ENCODE measurements around the gene CDIPT. TPM values are rescaled to one million over a fixed set of nuclear protein-coding genes. Genes with fewer than 3 reads are reported as not detected.

Gene CDIPT
- total and polyA plus RNA-seq, 10 of the 15 experiments (the other 5 are each of a cell fraction or from before 2014, with no cell fraction given) = 0.87 to 36.4 (median 27.1) TPM

- H3K9ac ChIP-seq (ENCODE audit: control insufficient read depth, insufficient read depth, low read length) = peak within 1 kb of the TSS; percentile 32; the same call in 1 of the 2 replicates
- peak within 1 kb of the TSS; percentile 99 for H3K4me2 ChIP-seq (ENCODE audit: control insufficient read depth, insufficient read depth)
- CTCF ChIA-PET = interaction anchor here (1.3 kb wide), 2 partner anchors 31 to 36 kb away, joined by 3 to 6 read pairs; no protein-coding TSS in a partner anchor
- peaks cover 7 to 13% of the 10 kb centered on the region in 2 experiments; a peak in 2 of 4 replicates for H3K36me3 ChIP-seq (ENCODE audit: control insufficient read depth in 2 of 2, insufficient read depth in 2 of 2, low read length in 1 of 2)
- ATAC-seq = 0 out of 3 replicates have a peak, but pooled peaks have one; percentile 0
- TF ChIP-seq ZNF592 (IDR thresholded peaks at IDR 0.05) (no peak), HDGF (IDR thresholded peaks at IDR 0.05) (no peak), E2F4 (IDR thresholded peaks at IDR 0.05; ENCODE audit: low read depth, low read length) (no peak), BRCA1 (IDR thresholded peaks at IDR 0.05; ENCODE audit: low read depth, low read length) (no peak), NFIC (IDR thresholded peaks at IDR 0.05; ENCODE audit: low read depth, low read length) (no peak), BMI1 (IDR thresholded peaks at IDR 0.05; ENCODE audit: borderline replicate concordance) (peak; percentile 64; the same call in 1 of the 2 replicates), SMAD5 (IDR thresholded peaks at IDR 0.05; ENCODE audit: low read depth) (no peak), SKIL (IDR thresholded peaks at IDR 0.05; ENCODE audit: low read depth, poor library complexity, severe bottlenecking) (no peak), EGR1 (IDR thresholded peaks at IDR 0.05; ENCODE audit: borderline replicate concordance in 1 of 2, low read depth in 2 of 2, low read length in 2 of 2) (peak in 1 of 2 experiments; percentile 64; a peak in 2 of 3 replicates), MTA3 (IDR thresholded peaks at IDR 0.05; ENCODE audit: borderline replicate concordance, low read length) (no peak), NKRF (conservative IDR thresholded peaks at IDR 0.05) (no peak), ZNF207 (IDR thresholded peaks at IDR 0.05; ENCODE audit: borderline replicate concordance) (no peak), SMC3 (IDR thresholded peaks at IDR 0.05; ENCODE audit: borderline replicate concordance, low read length) (no peak)
- H3K27me3 ChIP-seq (replicated peaks in 1 of 2; ENCODE audit: control insufficient read depth in 2 of 2, insufficient read depth in 2 of 2, low read length in 1 of 2) = no peaks in the 10 kb centered on the region
- H3K4me1 ChIP-seq (ENCODE audit: control insufficient read depth, insufficient read depth, low read length) = peaks cover 30% of the 10 kb centered on the region
- FAIRE-seq = no peak
- no peaks in the 10 kb centered on the region for H3K9me3 ChIP-seq (replicated peaks; ENCODE audit: control insufficient read depth, insufficient read depth, low read length)
- no peak within 1 kb of the TSS for H2AFZ ChIP-seq (ENCODE audit: control insufficient read depth, low read depth, low read length)
- H3K79me2 ChIP-seq (ENCODE audit: control insufficient read depth, insufficient read depth, low read length) = peaks cover 30% of the 10 kb centered on the region
- no TSS peak for BruUV-seq (replicated peaks)
- peak within 1 kb of the TSS; percentile 85 for H3K4me3 ChIP-seq
- no peaks in the 10 kb centered on the region for H4K20me1 ChIP-seq (ENCODE audit: control insufficient read depth, insufficient read depth)
- no peak for DNase-seq (ENCODE audit: low read depth, low spot score)
- RAD21 ChIA-PET (ENCODE audit: unreplicated experiment) = interaction anchor here (0.6 to 1.1 kb wide), 2 partner anchors 8 to 264 kb away, joined by 3 read pairs; partner anchors contain the start of gene MVP
- in situ Hi-C loops (cut with MboI) (no loop called here), intact Hi-C loops (cut with micrococcal nuclease; ENCODE audit: unreplicated experiment) (no loop called here)
- POLR2A ChIA-PET = interaction anchor here (0.6 to 1.7 kb wide), 4 partner anchors 8 to 59 kb away, joined by 3 to 9 read pairs (median 6); partner anchors contain the start of gene MVP
- SMC1A ChIA-PET (ENCODE audit: uncharacterized antibody, unreplicated experiment) = interaction anchor here (1.4 to 2.1 kb wide), 2 partner anchors 36 to 80 kb away, joined by 4 read pairs; no protein-coding TSS in a partner anchor
- H3K27ac ChIP-seq (ENCODE audit: control insufficient read depth, insufficient read depth) = no peak within 1 kb of the TSS
- WGBS (ENCODE audit: insufficient coverage, insufficient replicate concordance, low lambda C conversion rate, missing lambda C conversion rate) = 9% methylated on average over 42 of the region's 69 CpGs
These were observed 50.9 kb downstream of the CDIPT start, which contains the start of gene PRRT2 for GRCh38 chr16:29811896-29812665. TSS of gene PRRT2 (plus strand) at chr16:29812193. CDS start at chr16:29813055, 862 bp downstream.
